WTC11 (cell line): Measurements from ENCODE around the gene GPR37L1. TPM values are rescaled to one million over a fixed set of nuclear protein-coding genes. Genes with fewer than 3 reads are reported as not detected.

Experiments used
- ATAC-seq: fragments of 200-7000 bp; cut with Tn5 transposase; 2 replicates; pipeline ENCODE4 v1.10.0; 2021; ENCODE audit warnings: mild to moderate bottlenecking, moderate library complexity
- CTCF ChIA-PET: fragments of 300-600 bp; sonication (Branson Sonifier 250); formaldehyde crosslinking; loops from one replicate; lab custom pipeline; 2021; ENCODE audit warnings: antibody characterized with exemption; lab: Charles Lee
- POLR2A ChIA-PET: fragments of 350-600 bp; sonication (Branson Sonifier 250); formaldehyde crosslinking; loops from one replicate; lab custom pipeline; 2021; ENCODE audit warnings: antibody characterized with exemption; lab: Charles Lee
- DNase-seq: peaks from one replicate; pipeline ENCODE4 v3.0.0; 2021; ENCODE audit warnings: low spot score
- H3K27ac Mint-ChIP-seq: 2 replicates; pipeline ENCODE4 v1.8.0; 2021; ENCODE audit warnings: mixed read lengths
- H3K27me3 Mint-ChIP-seq: 2 replicates; pipeline ENCODE4 v1.8.0; 2021; ENCODE audit warnings: low read depth, mild to moderate bottlenecking, moderate library complexity, mixed read lengths
- H3K36me3 Mint-ChIP-seq: 2 replicates; pipeline ENCODE4 v1.8.0; 2021; ENCODE audit warnings: mixed read lengths
- H3K4me1 Mint-ChIP-seq: 2 replicates; pipeline ENCODE4 v1.8.0; 2022; ENCODE audit warnings: mixed read lengths
- H3K4me3 Mint-ChIP-seq: 2 replicates; pipeline ENCODE4 v1.8.0; 2021; ENCODE audit warnings: mild to moderate bottlenecking, moderate library complexity, mixed read lengths
- H3K9me3 Mint-ChIP-seq: 2 replicates; pipeline ENCODE4 v1.8.0; 2021; ENCODE audit warnings: mixed read lengths
- AR ChIP-seq: fragments of 250-450 bp; sonication (Bioruptor Pico); IDR thresholded peaks from 2 replicates; pipeline ENCODE4 v1.9.0; 2021; ENCODE audit warnings: mild to moderate bottlenecking
- ATF2 ChIP-seq: sonication (generic); formaldehyde crosslinking; IDR thresholded peaks from 2 replicates; pipeline ENCODE4 v1.8.1; 2022; ENCODE audit warnings: low read depth, missing genetic modification reagents, borderline replicate concordance
- ELF4 ChIP-seq: sonication (generic); formaldehyde crosslinking; IDR thresholded peaks from 2 replicates; pipeline ENCODE4 v1.8.1; 2022; ENCODE audit warnings: low read depth, mild to moderate bottlenecking, moderate library complexity, missing genetic modification reagents
- ESRRA ChIP-seq: sonication (generic); formaldehyde crosslinking; IDR thresholded peaks from 2 replicates; pipeline ENCODE4 v1.8.1; 2022; ENCODE audit warnings: mild to moderate bottlenecking, missing genetic modification reagents, borderline replicate concordance
- ETV6 ChIP-seq: sonication (generic); formaldehyde crosslinking; IDR thresholded peaks from 2 replicates; pipeline ENCODE4 v1.8.1; 2022; ENCODE audit warnings: mild to moderate bottlenecking, missing genetic modification reagents
- FOXJ3 ChIP-seq: sonication (generic); formaldehyde crosslinking; IDR thresholded peaks from 2 replicates; pipeline ENCODE4 v1.9.0; 2021; ENCODE audit warnings: missing genetic modification reagents, mild to moderate bottlenecking, borderline replicate concordance
- FOXK1 ChIP-seq: sonication (generic); formaldehyde crosslinking; IDR thresholded peaks from 2 replicates; pipeline ENCODE4 v1.8.0; 2022; ENCODE audit warnings: mild to moderate bottlenecking, moderate library complexity, missing genetic modification reagents
- GTF2I ChIP-seq: fragments of 250-450 bp; sonication (Bioruptor Pico); conservative IDR thresholded peaks from 2 replicates; pipeline ENCODE4 v1.4.0; 2021; ENCODE audit warnings: mild to moderate bottlenecking
- IRF2 ChIP-seq: sonication (generic); formaldehyde crosslinking; IDR thresholded peaks from 2 replicates; pipeline ENCODE4 v1.8.0; 2022; ENCODE audit warnings: low read depth, missing genetic modification reagents, borderline replicate concordance
- RORB ChIP-seq: fragments of 250-450 bp; sonication (Bioruptor Pico); IDR thresholded peaks from 2 replicates; pipeline ENCODE4 v1.9.0; 2021; ENCODE audit warnings: mild to moderate bottlenecking
- STAT6 ChIP-seq: sonication (generic); formaldehyde crosslinking; conservative IDR thresholded peaks from 2 replicates; pipeline ENCODE4 v1.8.1; 2023; ENCODE audit warnings: mild to moderate bottlenecking, low read depth, missing genetic modification reagents, moderate library complexity
- TEAD4 ChIP-seq: sonication (generic); formaldehyde crosslinking; IDR thresholded peaks from 2 replicates; pipeline ENCODE4 v1.8.0; 2022; ENCODE audit warnings: mild to moderate bottlenecking, missing genetic modification reagents
- USF1 ChIP-seq: sonication (generic); formaldehyde crosslinking; IDR thresholded peaks from 2 replicates; pipeline ENCODE4 v1.8.0; 2022; ENCODE audit warnings: mild to moderate bottlenecking, missing genetic modification reagents
- ZBTB43 ChIP-seq: sonication (generic); formaldehyde crosslinking; IDR thresholded peaks from 2 replicates; pipeline ENCODE4 v1.8.1; 2023; ENCODE audit warnings: mild to moderate bottlenecking, missing genetic modification reagents
- ZNF138 ChIP-seq: sonication (generic); formaldehyde crosslinking; conservative IDR thresholded peaks from 2 replicates; pipeline ENCODE4 v1.8.1; 2022; ENCODE audit warnings: mild to moderate bottlenecking, moderate library complexity, missing genetic modification reagents
- ZNF219 ChIP-seq: sonication (generic); formaldehyde crosslinking; IDR thresholded peaks from 2 replicates; pipeline ENCODE4 v1.8.0; 2023; ENCODE audit warnings: missing genetic modification reagents, mild to moderate bottlenecking, borderline replicate concordance
- ZNF232 ChIP-seq: sonication (generic); formaldehyde crosslinking; IDR thresholded peaks from 2 replicates; pipeline ENCODE4 v1.8.0; 2022; ENCODE audit warnings: mild to moderate bottlenecking, missing genetic modification reagents
- ZNF423 ChIP-seq: fragments of 250-450 bp; sonication (Bioruptor Pico); IDR thresholded peaks from 2 replicates; pipeline ENCODE4 v2.1.2; 2022; ENCODE audit warnings: mild to moderate bottlenecking, moderate library complexity
- total RNA-seq: library from RNA; stranded (reverse); gene quantifications from 3 replicates; pipeline ENCODE4 v1.2.3, GENCODE V29; 2021

Gene GPR37L1
- total RNA-seq, 1 experiment from 2014 or later = 0.07 TPM

- ATAC-seq (peak; percentile 46), DNase-seq (no peak)
- Mint-ChIP-seq H3K4me1 (peaks cover 36% of the 10 kb centered on the region), H3K9me3 (no peaks in the 10 kb centered on the region), H3K27me3 (no peaks in the 10 kb centered on the region; the same call in 1 of the 2 replicates), H3K36me3 (no peaks in the 10 kb centered on the region), H3K27ac (no peak overlapping the region), H3K4me3 (no peak overlapping the region)
- POLR2A ChIA-PET = no interaction called here
- TF ChIP-seq ELF4 (CRISPR knock-in tag) = no peak
- no peak for TF ChIP-seq STAT6
- no peak for TF ChIP-seq ZNF232 (CRISPR knock-in tag)
- TF ChIP-seq ETV6 (CRISPR knock-in tag) = no peak
- no peak for TF ChIP-seq AR (CRISPR knock-in tag)
- no peak for TF ChIP-seq FOXK1 (CRISPR knock-in tag)
- no peak for TF ChIP-seq ESRRA
- TF ChIP-seq IRF2 = no peak
- TF ChIP-seq ATF2 (CRISPR knock-in tag) = no peak
- TF ChIP-seq USF1 = no peak
- TF ChIP-seq GTF2I (CRISPR knock-in tag) = no peak
- no peak for TF ChIP-seq ZBTB43
- TF ChIP-seq ZNF219 (CRISPR knock-in tag) = no peak
- no peak for TF ChIP-seq TEAD4 (CRISPR knock-in tag)
- TF ChIP-seq ZNF138 = no peak
- no peak for TF ChIP-seq RORB (CRISPR knock-in tag)
- no peak for TF ChIP-seq ZNF423 (CRISPR knock-in tag)
- TF ChIP-seq FOXJ3 = no peak
- CTCF ChIA-PET = interaction anchor here (0.9 to 6.0 kb wide), 9 partner anchors 8 to 72 kb away, joined by 3 to 73 read pairs (median 5); partner anchors contain the start of gene LGR6
Measured at GRCh38 chr1:202165267-202165941, 42.7 kb downstream of the GPR37L1 start.
